Fibroblast of pulmonary artery (primary cell): ENCODE measurements around the gene COTL1.

ENCODE experiments used
- DNase-seq: peaks from one replicate; pipeline ENCODE4 v3.0.0-alpha.2; 2010; ENCODE audit warnings: low read depth
- H3K4me3 ChIP-seq: replicated peaks from 2 replicates; pipeline ENCODE4 v1.5.1; 2011; ENCODE audit warnings: low read depth, mild to moderate bottlenecking, control low read depth, low read length, moderate library complexity
- TF ChIP-seq, protein P1 (sequence below): IDR thresholded peaks from 2 replicates; pipeline ENCODE4 v1.5.1; 2011; ENCODE audit warnings: mild to moderate bottlenecking, control low read depth, low read length, inconsistent platforms; ENCODE audit errors: missing control alignments

Gene COTL1

DNA sequence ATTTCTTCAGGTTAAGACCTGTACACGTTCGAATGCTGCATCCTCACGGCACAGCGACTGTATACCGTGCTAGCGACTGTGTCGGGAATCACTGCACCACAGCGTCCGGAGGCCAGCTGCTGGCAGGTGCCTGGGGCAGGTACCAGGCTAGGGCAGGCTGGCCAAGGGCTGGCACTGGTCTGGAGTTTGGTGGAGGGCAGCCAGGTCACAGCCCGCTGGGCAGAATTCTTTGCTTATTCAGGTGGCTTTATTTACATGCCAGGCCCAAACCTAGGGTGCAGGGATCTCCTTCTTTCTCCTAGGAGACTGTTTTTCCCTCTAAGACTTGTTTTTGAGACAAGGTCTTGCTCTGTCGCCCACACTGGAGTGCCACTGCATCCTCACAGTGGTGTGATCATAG, 37.9 kb downstream of the COTL1 start:
- DNase-seq, result no peak
- no peak overlapping the region for H3K4me3 ChIP-seq
- TF ChIP-seq, protein P1, sequence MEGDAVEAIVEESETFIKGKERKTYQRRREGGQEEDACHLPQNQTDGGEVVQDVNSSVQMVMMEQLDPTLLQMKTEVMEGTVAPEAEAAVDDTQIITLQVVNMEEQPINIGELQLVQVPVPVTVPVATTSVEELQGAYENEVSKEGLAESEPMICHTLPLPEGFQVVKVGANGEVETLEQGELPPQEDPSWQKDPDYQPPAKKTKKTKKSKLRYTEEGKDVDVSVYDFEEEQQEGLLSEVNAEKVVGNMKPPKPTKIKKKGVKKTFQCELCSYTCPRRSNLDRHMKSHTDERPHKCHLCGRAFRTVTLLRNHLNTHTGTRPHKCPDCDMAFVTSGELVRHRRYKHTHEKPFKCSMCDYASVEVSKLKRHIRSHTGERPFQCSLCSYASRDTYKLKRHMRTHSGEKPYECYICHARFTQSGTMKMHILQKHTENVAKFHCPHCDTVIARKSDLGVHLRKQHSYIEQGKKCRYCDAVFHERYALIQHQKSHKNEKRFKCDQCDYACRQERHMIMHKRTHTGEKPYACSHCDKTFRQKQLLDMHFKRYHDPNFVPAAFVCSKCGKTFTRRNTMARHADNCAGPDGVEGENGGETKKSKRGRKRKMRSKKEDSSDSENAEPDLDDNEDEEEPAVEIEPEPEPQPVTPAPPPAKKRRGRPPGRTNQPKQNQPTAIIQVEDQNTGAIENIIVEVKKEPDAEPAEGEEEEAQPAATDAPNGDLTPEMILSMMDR, result no peak

DNA sequence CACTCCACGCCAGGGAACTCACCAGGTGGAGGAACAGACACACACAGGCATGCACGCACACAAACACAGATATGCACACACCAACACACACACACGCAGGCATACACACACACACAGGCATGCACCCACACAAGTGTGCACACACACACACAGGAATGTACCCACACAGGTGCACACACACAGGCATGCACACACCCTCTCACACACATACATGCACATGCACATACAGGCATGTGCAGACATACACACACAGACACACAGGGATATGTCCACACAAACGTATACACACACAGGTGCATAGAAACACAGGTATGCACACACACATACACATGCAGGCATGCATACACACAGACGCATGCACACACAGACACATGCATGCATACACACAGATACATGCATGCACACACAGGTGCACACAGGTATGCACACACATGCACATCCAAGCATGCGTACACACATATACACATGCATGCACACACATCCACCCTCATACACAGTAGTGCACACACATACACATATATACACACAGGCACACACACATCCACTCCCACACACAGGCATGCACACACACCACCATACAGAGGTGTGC, 39.2 kb downstream of the COTL1 start:
- no peak overlapping the region for H3K4me3 ChIP-seq
- no peak for DNase-seq
- TF ChIP-seq, protein P1, result no peak

DNA sequence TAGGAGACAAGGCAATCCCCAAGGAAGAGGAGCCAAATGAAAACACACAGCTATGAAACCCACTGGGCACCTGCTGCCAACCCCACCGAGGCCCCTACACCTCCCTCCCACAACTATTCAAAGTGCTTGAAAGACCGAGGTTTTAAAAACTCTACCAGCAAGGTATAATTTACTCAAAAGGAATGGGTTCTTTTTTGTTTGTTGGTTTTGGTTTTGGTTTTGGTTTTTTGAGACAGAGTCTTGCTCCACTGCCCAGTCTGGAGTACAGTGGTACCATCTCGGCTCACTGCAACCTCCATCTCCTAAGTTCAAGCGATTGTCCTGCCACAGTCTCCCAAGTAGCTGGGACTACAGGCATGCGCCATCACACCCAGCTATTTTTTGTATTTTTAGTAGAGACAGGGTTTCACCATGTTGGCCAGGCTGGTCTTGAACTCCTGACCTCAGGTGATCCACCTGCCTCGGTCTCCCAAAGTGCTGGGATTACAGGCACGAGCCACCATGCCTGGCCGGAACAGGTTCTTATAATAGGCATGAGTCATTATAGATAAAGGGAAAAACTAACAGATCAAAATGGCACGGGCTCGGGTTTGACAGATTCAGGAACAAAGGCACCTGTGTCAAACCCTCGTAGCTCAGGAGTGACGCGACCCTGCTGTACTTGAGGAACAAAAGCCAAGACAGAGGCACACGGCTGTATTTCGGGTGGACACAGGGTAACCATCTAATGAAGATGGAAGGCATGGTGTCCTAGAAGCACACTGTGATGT, 40.7 kb downstream of the COTL1 start:
- no peak overlapping the region for H3K4me3 ChIP-seq
- TF ChIP-seq, protein P1, result no peak
- no peak for DNase-seq

- TF ChIP-seq, protein P1, result no peak
- DNase-seq, result no peak
- H3K4me3 ChIP-seq, result no peak overlapping the region
Measured at GRCh38 chr16:84575914-84576313, 42.0 kb downstream of the COTL1 start.

- DNase-seq, result no peak
- TF ChIP-seq, protein P1, result no peak
Measured at GRCh38 chr16:84574191-84574590, 43.7 kb downstream of the COTL1 start.

GRCh38 chr16:84572096-84572495, 45.8 kb downstream of the COTL1 start:
- H3K4me3 ChIP-seq, result no peak overlapping the region
- TF ChIP-seq, protein P1, result no peak
- no peak for DNase-seq

More at GRCh38 chr16:84574191-84574590, 43.7 kb downstream of the COTL1 start:
- H3K4me3 ChIP-seq, result no peak overlapping the region
